Neural progenitor cell (in vitro differentiated cells): Measurements from ENCODE around the gene SCNN1B. TPM values are rescaled to one million over a fixed set of nuclear protein-coding genes. Genes with fewer than 3 reads are reported as not detected.
A peak's percentile ranks its signal among the peaks of the same experiment; 100 is the strongest.

Experiments
- DNase-seq: peaks from one replicate; pipeline ENCODE4 v3.0.0-alpha.2; 2016; ENCODE audit warnings: low spot score
- H2AFZ ChIP-seq: fragments of 200-600 bp; sonication (generic); replicated peaks from 2 replicates; pipeline ENCODE4 v1.6.1; 2016; ENCODE audit warnings: antibody characterized with exemption
- H3F3A ChIP-seq: fragments of 200-600 bp; sonication (generic); 2 replicates; pipeline ENCODE4 v1.6.1; 2016; ENCODE audit warnings: antibody characterized with exemption, low read depth
- H3K27ac ChIP-seq: fragments of 200-600 bp; sonication (generic); 2 replicates; pipeline ENCODE4 v1.5.1; 2016; ENCODE audit warnings: mild to moderate bottlenecking
- H3K27me3 ChIP-seq: fragments of 200-600 bp; sonication (generic); 2 replicates; pipeline ENCODE4 v1.6.1; 2016; ENCODE audit warnings: mild to moderate bottlenecking, moderate library complexity
- H3K36me3 ChIP-seq: fragments of 200-600 bp; sonication (generic); 2 replicates; pipeline ENCODE4 v1.5.1; 2016
- H3K4me1 ChIP-seq: fragments of 200-600 bp; sonication (generic); 2 replicates; pipeline ENCODE4 v1.6.1; 2016; ENCODE audit warnings: mixed run types
- H3K4me2 ChIP-seq: fragments of 200-600 bp; sonication (generic); 2 replicates; pipeline ENCODE4 v1.6.1; 2016
- H3K4me3 ChIP-seq: fragments of 200-600 bp; sonication (generic); 2 replicates; pipeline ENCODE4 v1.5.1; 2016
- H3K79me2 ChIP-seq: fragments of 200-600 bp; sonication (generic); 2 replicates; pipeline ENCODE4 v1.6.1; 2016; ENCODE audit warnings: low read depth
- H3K9ac ChIP-seq: fragments of 200-600 bp; sonication (generic); 2 replicates; pipeline ENCODE4 v1.6.1; 2016
- H3K9me3 ChIP-seq: fragments of 200-600 bp; sonication (generic); 2 replicates; pipeline ENCODE4 v1.5.1; 2016; ENCODE audit warnings: low read depth
- H4K20me1 ChIP-seq: fragments of 200-600 bp; sonication (generic); 2 replicates; pipeline ENCODE4 v1.6.1; 2016; ENCODE audit warnings: low read depth
- H3K27ac Mint-ChIP-seq: 3 replicates; pipeline ENCODE4 v1.8.0; 2021; ENCODE audit warnings: mixed read lengths
- H3K27me3 Mint-ChIP-seq: 2 replicates; pipeline ENCODE4 v1.8.0; 2022; ENCODE audit warnings: low read depth, mild to moderate bottlenecking, inconsistent platforms, moderate library complexity, mixed read lengths; ENCODE audit not compliant: insufficient read depth
- H3K36me3 Mint-ChIP-seq: 3 replicates; pipeline ENCODE4 v1.8.0; 2021; ENCODE audit warnings: mixed read lengths
- H3K4me1 Mint-ChIP-seq: 3 replicates; pipeline ENCODE4 v1.8.0; 2021; ENCODE audit warnings: mixed read lengths
- H3K4me3 Mint-ChIP-seq: 3 replicates; pipeline ENCODE4 v1.8.0; 2021; ENCODE audit warnings: mild to moderate bottlenecking, moderate library complexity, mixed read lengths
- H3K9me3 Mint-ChIP-seq: 3 replicates; pipeline ENCODE4 v1.8.0; 2020; ENCODE audit warnings: mixed read lengths
- EZH2 ChIP-seq: fragments of 200-600 bp; sonication (generic); IDR thresholded peaks from 2 replicates; pipeline ENCODE4 v1.6.1; 2017; ENCODE audit warnings: antibody characterized with exemption, mild to moderate bottlenecking, moderate library complexity
- EZH2phosphoT487 ChIP-seq: fragments of 200-600 bp; sonication (generic); IDR thresholded peaks from 2 replicates; pipeline ENCODE4 v1.6.1; 2017; ENCODE audit warnings: antibody characterized with exemption
- total RNA-seq: library from RNA; depleted of rRNA; stranded (reverse); fragments of >200 nt; gene quantifications from 2 replicates; pipeline ENCODE4 v1.2.3, GENCODE V29; 2015; ENCODE audit warnings: low replicate concordance
- TF ChIP-seq, protein P1 (sequence below): fragments of 200-600 bp; sonication (generic); IDR thresholded peaks from 2 replicates; pipeline ENCODE4 v1.5.1; 2017; ENCODE audit warnings: antibody characterized with exemption, mild to moderate bottlenecking

SCNN1B gene
- total RNA-seq, 1 donor from 2014 or later, result not detected

DNA sequence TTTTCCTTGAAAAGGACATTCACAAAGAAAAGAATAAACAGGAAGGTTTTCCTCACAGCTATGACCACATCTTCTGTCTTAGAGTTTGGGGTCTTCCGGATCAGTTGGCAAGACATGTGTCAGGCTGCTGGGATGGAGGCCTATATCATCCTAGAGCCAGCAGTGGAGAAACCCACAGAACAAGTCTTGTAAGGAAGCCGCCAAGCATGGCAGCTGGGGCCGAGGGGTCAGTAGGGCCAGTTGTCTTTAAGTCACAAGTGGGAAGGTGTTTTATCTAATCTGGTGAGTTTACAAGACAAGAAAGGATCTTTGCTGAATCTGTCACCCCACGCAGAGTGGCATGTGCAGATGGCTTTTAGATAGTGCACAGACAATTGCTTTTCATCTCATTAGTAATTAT is 25.7 kb downstream of the SCNN1B start:
- H3K27ac ChIP-seq, result no peak overlapping the region
- Mint-ChIP-seq H3K9me3 (no peaks in the 10 kb centered on the region), H3K27me3 (peaks cover 3% of the 10 kb centered on the region), H3K4me3 (no peak overlapping the region), H3K27ac (peak overlapping the region; percentile 33), H3K36me3 (no peaks in the 10 kb centered on the region), H3K4me1 (peaks cover 2% of the 10 kb centered on the region)
- no peaks in the 10 kb centered on the region for H3K79me2 ChIP-seq
- no peaks in the 10 kb centered on the region for H3F3A ChIP-seq
- H2AFZ ChIP-seq, result no peak overlapping the region
- H3K4me2 ChIP-seq, result no peak overlapping the region
- H4K20me1 ChIP-seq, result no peaks in the 10 kb centered on the region
- DNase-seq, result no peak
- no peak overlapping the region for H3K9ac ChIP-seq
- no peaks in the 10 kb centered on the region for H3K9me3 ChIP-seq
- H3K4me3 ChIP-seq, result no peak overlapping the region
- H3K36me3 ChIP-seq, result no peaks in the 10 kb centered on the region
- H3K27me3 ChIP-seq, result no peaks in the 10 kb centered on the region
- no peaks in the 10 kb centered on the region for H3K4me1 ChIP-seq
- TF ChIP-seq EZH2, result no peak
- no peak for TF ChIP-seq EZH2phosphoT487
- TF ChIP-seq, protein P1, sequence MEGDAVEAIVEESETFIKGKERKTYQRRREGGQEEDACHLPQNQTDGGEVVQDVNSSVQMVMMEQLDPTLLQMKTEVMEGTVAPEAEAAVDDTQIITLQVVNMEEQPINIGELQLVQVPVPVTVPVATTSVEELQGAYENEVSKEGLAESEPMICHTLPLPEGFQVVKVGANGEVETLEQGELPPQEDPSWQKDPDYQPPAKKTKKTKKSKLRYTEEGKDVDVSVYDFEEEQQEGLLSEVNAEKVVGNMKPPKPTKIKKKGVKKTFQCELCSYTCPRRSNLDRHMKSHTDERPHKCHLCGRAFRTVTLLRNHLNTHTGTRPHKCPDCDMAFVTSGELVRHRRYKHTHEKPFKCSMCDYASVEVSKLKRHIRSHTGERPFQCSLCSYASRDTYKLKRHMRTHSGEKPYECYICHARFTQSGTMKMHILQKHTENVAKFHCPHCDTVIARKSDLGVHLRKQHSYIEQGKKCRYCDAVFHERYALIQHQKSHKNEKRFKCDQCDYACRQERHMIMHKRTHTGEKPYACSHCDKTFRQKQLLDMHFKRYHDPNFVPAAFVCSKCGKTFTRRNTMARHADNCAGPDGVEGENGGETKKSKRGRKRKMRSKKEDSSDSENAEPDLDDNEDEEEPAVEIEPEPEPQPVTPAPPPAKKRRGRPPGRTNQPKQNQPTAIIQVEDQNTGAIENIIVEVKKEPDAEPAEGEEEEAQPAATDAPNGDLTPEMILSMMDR, result no peak

DNA sequence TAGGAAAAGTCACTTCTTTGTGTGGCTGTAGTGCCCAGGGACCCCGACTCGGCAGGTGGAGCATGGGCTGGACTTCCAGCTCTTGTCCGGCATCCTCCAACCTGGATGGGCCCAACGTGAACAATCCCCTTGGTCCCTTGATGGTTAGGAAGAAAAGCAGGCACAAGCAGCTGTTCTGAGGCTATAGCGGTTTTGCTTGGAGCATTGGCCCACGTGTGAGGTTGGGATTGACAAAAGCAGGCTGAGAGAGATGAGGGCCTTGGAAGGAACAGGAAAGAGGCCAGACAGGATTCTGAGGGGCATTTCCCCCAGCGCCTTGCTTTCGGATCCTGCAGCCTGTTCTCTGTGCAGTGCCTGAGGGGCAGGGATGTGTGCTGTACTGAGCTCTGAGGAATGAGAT is 28.1 kb downstream of the SCNN1B start:
- no peak overlapping the region for H3K4me3 Mint-ChIP-seq
- TF ChIP-seq EZH2phosphoT487 (no peak), EZH2 (no peak)
- TF ChIP-seq, protein P1, result no peak
- H3K27me3 Mint-ChIP-seq, result peaks cover 3% of the 10 kb centered on the region
- no peaks in the 10 kb centered on the region for H3K9me3 Mint-ChIP-seq
- Histone ChIP-seq H3K9me3 (no peaks in the 10 kb centered on the region), H3K4me1 (no peaks in the 10 kb centered on the region), H3K27me3 (no peaks in the 10 kb centered on the region), H3K79me2 (no peaks in the 10 kb centered on the region), H3F3A (no peaks in the 10 kb centered on the region), H3K4me2 (no peak overlapping the region), H3K4me3 (no peak overlapping the region), H2AFZ (no peak overlapping the region), H3K9ac (no peak overlapping the region), H4K20me1 (no peaks in the 10 kb centered on the region), H3K36me3 (no peaks in the 10 kb centered on the region), H3K27ac (no peak overlapping the region)
- H3K4me1 Mint-ChIP-seq, result peaks cover 2% of the 10 kb centered on the region
- no peak for DNase-seq
- no peak overlapping the region for H3K27ac Mint-ChIP-seq
- H3K36me3 Mint-ChIP-seq, result no peaks in the 10 kb centered on the region

DNA sequence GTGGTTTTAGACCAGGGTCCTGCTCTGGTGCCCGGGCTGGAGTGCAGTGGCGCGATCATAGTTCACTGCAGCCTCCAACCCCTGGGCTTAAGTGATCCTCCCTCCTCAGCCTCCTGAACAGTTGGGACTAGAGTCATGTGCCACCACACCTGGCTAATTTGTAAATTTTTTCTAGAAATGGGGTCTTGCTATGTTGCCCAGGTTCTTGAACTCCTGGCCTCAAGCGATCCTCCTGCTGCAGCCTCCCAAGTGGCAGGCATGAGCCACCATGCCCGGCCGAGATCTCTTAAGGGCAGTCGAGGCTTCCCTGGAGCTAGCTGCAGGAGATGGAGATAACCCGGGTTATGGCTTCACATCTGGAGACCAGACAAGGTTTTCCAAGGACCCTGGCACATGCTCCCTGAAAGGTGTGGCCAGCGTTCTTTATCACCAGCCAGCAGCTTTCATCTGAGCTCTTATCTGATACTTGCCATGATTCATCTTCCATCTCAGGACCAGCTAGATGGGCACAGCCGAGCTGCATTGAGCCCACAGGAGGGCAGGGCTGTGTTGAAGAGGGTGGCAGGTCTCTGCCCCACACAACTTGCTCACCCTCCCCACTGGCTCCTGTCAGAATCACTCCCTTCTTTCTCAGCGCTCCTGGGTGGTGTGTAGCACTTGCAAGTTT is 28.6 kb downstream of the SCNN1B start:
- peaks cover 3% of the 10 kb centered on the region for H3K27me3 Mint-ChIP-seq
- no peaks in the 10 kb centered on the region for H3K36me3 Mint-ChIP-seq
- Histone ChIP-seq H3K9ac (no peak overlapping the region), H3K27ac (no peak overlapping the region), H3K79me2 (no peaks in the 10 kb centered on the region), H4K20me1 (no peaks in the 10 kb centered on the region), H3K4me1 (no peaks in the 10 kb centered on the region), H3K36me3 (no peaks in the 10 kb centered on the region), H3K9me3 (no peaks in the 10 kb centered on the region), H3F3A (no peaks in the 10 kb centered on the region), H3K4me3 (no peak overlapping the region), H3K4me2 (no peak overlapping the region), H3K27me3 (no peaks in the 10 kb centered on the region), H2AFZ (no peak overlapping the region)
- no peak for DNase-seq
- H3K4me3 Mint-ChIP-seq, result no peak overlapping the region
- H3K9me3 Mint-ChIP-seq, result no peaks in the 10 kb centered on the region
- TF ChIP-seq EZH2phosphoT487, result no peak
- TF ChIP-seq, protein P1, result no peak
- TF ChIP-seq EZH2, result no peak
- H3K4me1 Mint-ChIP-seq, result peaks cover 2% of the 10 kb centered on the region
- no peak overlapping the region for H3K27ac Mint-ChIP-seq
